B cell (primary cell): Measurements from ENCODE around the gene NLRP5. TPM values are rescaled to one million over a fixed set of nuclear protein-coding genes. Genes with fewer than 3 reads are reported as not detected.
"Not testable (repeated sequence)": the region's sequence is repeated elsewhere in the genome, so short reads cannot be mapped to it uniquely, and the experiment has no call there.

ENCODE experiments used
- ATAC-seq: fragments of 200-7000 bp; cut with Tn5 transposase; one replicate; pipeline ENCODE4 v1.10.0; 2021; ENCODE audit warnings: low read depth, mild to moderate bottlenecking, moderate number of reproducible peaks, moderate library complexity
- CTCF ChIA-PET: fragments of 350-600 bp; sonication (Branson Sonifier 250); formaldehyde crosslinking; loops from one replicate; lab custom pipeline; 2021; ENCODE audit warnings: antibody characterized with exemption, inconsistent platforms; lab: Charles Lee
- POLR2A ChIA-PET: fragments of 350-600 bp; sonication (Branson Sonifier 250); formaldehyde crosslinking; loops from one replicate; lab custom pipeline; 2021; ENCODE audit warnings: antibody characterized with exemption; lab: Charles Lee
- DNase-seq: peaks from one replicate; pipeline ENCODE4 v3.0.0; 2013
- H2AFZ ChIP-seq: 2 replicates; pipeline ENCODE4 v1.6.1; 2012; ENCODE audit warnings: mild to moderate bottlenecking, low read depth, low read length; ENCODE audit not compliant: insufficient read depth, poor library complexity, severe bottlenecking
- H3K27ac ChIP-seq, 2 donors: 1 replicate in 1 of 2; 2 replicates in 1 of 2; pipeline ENCODE4 v1.5.1; 2012 to 2013; ENCODE audit warnings: low read length in 2 of 2, mild to moderate bottlenecking in 2 of 2, moderate library complexity in 1 of 2
- H3K27me3 ChIP-seq, 4 experiments: fragments of 200-600 bp in 1 of 4; sonication (generic) in 1 of 4; replicated peaks in 1 of 4; 1 replicate in 2 of 4; 2 replicates in 2 of 4; pipeline versions ENCODE4 v1.6.1 to v1.7.0; 2013 to 2016; ENCODE audit warnings: low read length in 3 of 4, mild to moderate bottlenecking in 2 of 4, mixed read lengths in 1 of 4, moderate library complexity in 1 of 4; ENCODE audit not compliant: insufficient read depth in 4 of 4, control insufficient read depth in 3 of 4; ENCODE audit errors: control extremely low read depth in 1 of 4
- H3K36me3 ChIP-seq, 2 experiments: replicated peaks in 1 of 2; 1 replicate in 1 of 2; 2 replicates in 1 of 2; pipeline versions ENCODE4 v1.6.1 to v1.7.1; 2013; ENCODE audit warnings: low read length in 1 of 2; ENCODE audit not compliant: insufficient read depth in 2 of 2, control insufficient read depth in 1 of 2; ENCODE audit errors: control extremely low read depth in 1 of 2, extremely low read depth in 1 of 2
- H3K4me1 ChIP-seq, 2 donors: fragments of 200-600 bp in 1 of 2; sonication (generic) in 1 of 2; 1 replicate in 1 of 2; 2 replicates in 1 of 2; pipeline versions ENCODE4 v1.5.1 to v1.6.1; 2013 to 2017; ENCODE audit warnings: low read length in 2 of 2; ENCODE audit not compliant: control insufficient read depth in 2 of 2, insufficient read depth in 2 of 2
- H3K4me2 ChIP-seq: replicated peaks from 2 replicates; pipeline ENCODE3; 2012; ENCODE audit warnings: mild to moderate bottlenecking, low read depth, low read length; ENCODE audit not compliant: poor library complexity, severe bottlenecking
- H3K4me3 ChIP-seq, 5 experiments: fragments of 200-600 bp in 1 of 5; sonication (generic) in 1 of 5; 1 replicate in 3 of 5; 2 replicates in 2 of 5; pipeline versions ENCODE4 v1.5.1 to v1.7.0; 2011 to 2016; ENCODE audit warnings: low read length in 4 of 5, mild to moderate bottlenecking in 4 of 5, low read depth in 2 of 5, control low read depth in 1 of 5, moderate library complexity in 1 of 5; ENCODE audit not compliant: insufficient read depth in 1 of 5; ENCODE audit errors: control extremely low read depth in 1 of 5, extremely low read depth in 1 of 5
- H3K79me2 ChIP-seq: fragments of 200-600 bp; sonication (generic); one replicate; pipeline ENCODE4 v1.6.0; 2016; ENCODE audit warnings: low read length; ENCODE audit not compliant: control insufficient read depth, insufficient read depth
- H3K9ac ChIP-seq: fragments of 200-600 bp; sonication (generic); 2 replicates; pipeline ENCODE4 v1.6.1; 2017; ENCODE audit warnings: mild to moderate bottlenecking, low read length, moderate library complexity
- H3K9me3 ChIP-seq, 3 donors: one replicate each; pipeline versions ENCODE4 v1.6.1 to v1.7.1; 2013; ENCODE audit warnings: low read length in 2 of 3; ENCODE audit not compliant: control insufficient read depth in 2 of 3, insufficient read depth in 1 of 3; ENCODE audit errors: control extremely low read depth in 1 of 3
- H4K20me1 ChIP-seq: 2 replicates; pipeline ENCODE4 v1.6.0; 2012; ENCODE audit warnings: mild to moderate bottlenecking, low read length; ENCODE audit not compliant: insufficient read depth, control insufficient read depth, poor library complexity, severe bottlenecking
- H3K27ac Mint-ChIP-seq: one replicate; pipeline ENCODE4 v1.8.0; 2021; ENCODE audit warnings: mixed read lengths
- H3K27me3 Mint-ChIP-seq: one replicate; pipeline ENCODE4 v1.8.0; 2021; ENCODE audit warnings: mixed read lengths
- H3K4me1 Mint-ChIP-seq: one replicate; pipeline ENCODE4 v1.8.0; 2021; ENCODE audit warnings: mixed read lengths
- H3K4me3 Mint-ChIP-seq: one replicate; pipeline ENCODE4 v1.8.0; 2021; ENCODE audit warnings: mixed read lengths
- H3K9me3 Mint-ChIP-seq: one replicate; pipeline ENCODE4 v1.8.0; 2022; ENCODE audit warnings: mixed read lengths; ENCODE audit not compliant: insufficient read depth
- EZH2 ChIP-seq: IDR thresholded peaks from 2 replicates; pipeline ENCODE4 v1.6.1; 2012; ENCODE audit warnings: borderline replicate concordance, low read depth, mild to moderate bottlenecking, moderate library complexity, low read length; ENCODE audit not compliant: insufficient read depth, poor library complexity, severe bottlenecking
- WGBS: methylation state at CpG from one replicate; pipeline ENCODE4 v1.1.5; 2013; ENCODE audit warnings: missing lambda C conversion rate; ENCODE audit not compliant: insufficient coverage; 5-methylcytosine and 5-hydroxymethylcytosine counted together
- intact Hi-C: fragments of 100-400 bp; cut with micrococcal nuclease; formaldehyde crosslinking; loops from one replicate; pipeline ENCODE4 v1.10.0; 2022
- polyA plus RNA-seq: library from polyadenylated mRNA; depleted of rRNA; stranded (reverse); fragments of >200 nt; gene quantifications from 2 replicates; pipeline ENCODE4 v1.2.3, GENCODE V29; 2012
- total RNA-seq, 2 donors: library from RNA; stranded (reverse); fragments of 120-200 nt in 1 of 2; gene quantifications; 1 replicate in 1 of 2; 2 replicates in 1 of 2; pipeline versions ENCODE4 v1.2.3 to v1.2.4, GENCODE V29; 2013 to 2022
- TF ChIP-seq, protein P1 (sequence below): fragments of 200-600 bp; IDR thresholded peaks from one replicate; pipeline ENCODE4 v1.8.0; 2022; ENCODE audit warnings: antibody characterized with exemption, mild to moderate bottlenecking

Gene NLRP5
- total and polyA plus RNA-seq, 2 donors (not counting 1 experiment from before 2014, with no cell fraction given), result not detected

GRCh38 chr19:55940306-55940705 is 46.3 kb upstream of the NLRP5 start:
- Mint-ChIP-seq H3K4me3 (no peak overlapping the region), H3K4me1 (no peaks in the 10 kb centered on the region), H3K9me3 (peaks cover 4% of the 10 kb centered on the region), H3K27ac (no peak overlapping the region), H3K27me3 (no peaks in the 10 kb centered on the region)
- ChIA-PET POLR2A (no interaction called here), CTCF (no interaction called here)
- Histone ChIP-seq H3K27ac (no peak overlapping the region), H3K9ac (no peak overlapping the region), H3K4me1 (no peaks in the 10 kb centered on the region), H3K79me2 (no peaks in the 10 kb centered on the region), H2AFZ (no peak overlapping the region), H4K20me1 (no peaks in the 10 kb centered on the region), H3K27me3 (no peaks in the 10 kb centered on the region), H3K9me3 (peaks cover 0 to 8% (median 0%) of the 10 kb centered on the region in 3 donors), H3K4me3 (no peak overlapping the region), H3K4me2 (no peak overlapping the region), H3K36me3 (no peaks in the 10 kb centered on the region)
- intact Hi-C loops, result no loop called here
- WGBS, result 88% methylated on average over 6 of the region's 11 CpGs
- TF ChIP-seq, protein P1, sequence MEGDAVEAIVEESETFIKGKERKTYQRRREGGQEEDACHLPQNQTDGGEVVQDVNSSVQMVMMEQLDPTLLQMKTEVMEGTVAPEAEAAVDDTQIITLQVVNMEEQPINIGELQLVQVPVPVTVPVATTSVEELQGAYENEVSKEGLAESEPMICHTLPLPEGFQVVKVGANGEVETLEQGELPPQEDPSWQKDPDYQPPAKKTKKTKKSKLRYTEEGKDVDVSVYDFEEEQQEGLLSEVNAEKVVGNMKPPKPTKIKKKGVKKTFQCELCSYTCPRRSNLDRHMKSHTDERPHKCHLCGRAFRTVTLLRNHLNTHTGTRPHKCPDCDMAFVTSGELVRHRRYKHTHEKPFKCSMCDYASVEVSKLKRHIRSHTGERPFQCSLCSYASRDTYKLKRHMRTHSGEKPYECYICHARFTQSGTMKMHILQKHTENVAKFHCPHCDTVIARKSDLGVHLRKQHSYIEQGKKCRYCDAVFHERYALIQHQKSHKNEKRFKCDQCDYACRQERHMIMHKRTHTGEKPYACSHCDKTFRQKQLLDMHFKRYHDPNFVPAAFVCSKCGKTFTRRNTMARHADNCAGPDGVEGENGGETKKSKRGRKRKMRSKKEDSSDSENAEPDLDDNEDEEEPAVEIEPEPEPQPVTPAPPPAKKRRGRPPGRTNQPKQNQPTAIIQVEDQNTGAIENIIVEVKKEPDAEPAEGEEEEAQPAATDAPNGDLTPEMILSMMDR, result no peak
- TF ChIP-seq EZH2, result no peak
- no peak for DNase-seq
- ATAC-seq, result no peak

DNA sequence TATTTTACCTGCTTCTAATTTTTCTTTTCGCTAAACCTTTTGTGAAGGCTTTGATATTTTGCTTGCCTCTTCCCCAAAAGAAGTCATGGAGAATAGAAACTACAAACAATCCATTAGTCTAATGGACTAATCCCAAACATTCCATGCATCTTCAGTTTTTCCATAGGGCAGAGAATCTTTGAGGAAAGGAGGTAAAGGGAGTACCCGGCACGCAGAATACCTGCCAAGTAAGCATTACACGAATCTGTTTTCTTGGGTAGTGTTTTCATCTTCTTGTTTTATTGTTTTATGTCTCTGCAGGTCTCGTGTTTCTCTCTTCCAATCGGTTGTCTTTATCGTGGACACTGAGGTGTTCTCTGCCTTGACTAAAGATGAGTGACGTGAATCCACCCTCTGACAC is 39.0 kb upstream of the NLRP5 start, which contains the start of gene NLRP8:
TSS of gene NLRP8 (plus strand) at position 301 of the 400 bp plus-strand sequence.
- intact Hi-C loops, result no loop called here
- Histone ChIP-seq H3K4me3 (no peak within 1 kb of the TSS), H3K4me1 (no peaks in the 10 kb centered on the region), H3K9ac (no peak within 1 kb of the TSS), H3K79me2 (no peaks in the 10 kb centered on the region), H3K4me2 (no peak within 1 kb of the TSS), H3K9me3 (peaks cover 0 to 21% (median 0%) of the 10 kb centered on the region in 3 donors), H3K36me3 (no peaks in the 10 kb centered on the region), H4K20me1 (no peaks in the 10 kb centered on the region), H3K27me3 (no peaks in the 10 kb centered on the region), H3K27ac (no peak within 1 kb of the TSS), H2AFZ (no peak within 1 kb of the TSS)
- no peak for TF ChIP-seq EZH2
- TF ChIP-seq, protein P1, result no peak
- H3K27me3 Mint-ChIP-seq, result no peaks in the 10 kb centered on the region
- CTCF ChIA-PET, result no interaction called here
- H3K27ac Mint-ChIP-seq, result no peak within 1 kb of the TSS
- ATAC-seq (no peak), DNase-seq (no peak)
- POLR2A ChIA-PET, result no interaction called here
- H3K9me3 Mint-ChIP-seq, result peaks cover 7% of the 10 kb centered on the region
- H3K4me1 Mint-ChIP-seq, result no peaks in the 10 kb centered on the region
- no peak within 1 kb of the TSS for H3K4me3 Mint-ChIP-seq
- 90% methylated on average over 6 of the region's 8 CpGs for WGBS

- CTCF ChIA-PET, result interaction anchor here (0.6 kb wide), 1 partner anchor 29 kb away, joined by 3 read pairs; no protein-coding TSS in a partner anchor
- intact Hi-C loops, result not testable (repeated sequence)
- 91% methylated on average over 13 of the region's 19 CpGs for WGBS
Observed at GRCh38 chr19:55950566-55950965, 36.0 kb upstream of the NLRP5 start.

More at GRCh38 chr19:55950566-55950965, 36.0 kb upstream of the NLRP5 start:
- H3K27me3 Mint-ChIP-seq, H2AFZ ChIP-seq, H3K27me3 ChIP-seq, POLR2A ChIA-PET, H3K4me1 Mint-ChIP-seq, H3K36me3 ChIP-seq, H3K27ac ChIP-seq, H3K27ac Mint-ChIP-seq, H4K20me1 ChIP-seq, H3K4me3 Mint-ChIP-seq, H3K4me3 ChIP-seq, H3K9me3 Mint-ChIP-seq, DNase-seq, H3K79me2 ChIP-seq, H3K9ac ChIP-seq, H3K4me1 ChIP-seq, ATAC-seq, H3K4me2 ChIP-seq: not testable (repeated sequence)
- peaks cover 0 to 28% (median 0%) of the 10 kb centered on the region in 3 donors for H3K9me3 ChIP-seq
